Measurements from ENCODE around the gene AP1S2.
A peak's percentile ranks its signal among the peaks of the same experiment; 100 is the strongest.
"Not testable (repeated sequence)": the region's sequence is repeated elsewhere in the genome, so short reads cannot be mapped to it uniquely, and the experiment has no call there.

AP1S2 gene

GRCh38 chrX:15854080-15854655, 445 bp downstream of the AP1S2 start:
- no peak for DNase-seq

- no peak for DNase-seq
Measured at GRCh38 chrX:15853586-15854079, 980 bp downstream of the AP1S2 start.

GRCh38 chrX:15849555-15849954, 5.1 kb downstream of the AP1S2 start:
- DNase-seq: peak; percentile 23

- DNase-seq: peak; percentile 37
Measured at GRCh38 chrX:15848576-15848975, 6.0 kb downstream of the AP1S2 start.

- no peak for DNase-seq
Measured at GRCh38 chrX:15843960-15844359, 10.7 kb downstream of the AP1S2 start.

GRCh38 chrX:15841853-15842516, 12.6 kb downstream of the AP1S2 start:
- DNase-seq: no peak

GRCh38 chrX:15838017-15838416, 16.6 kb downstream of the AP1S2 start:
- no peak for DNase-seq

- peak; percentile 15 for DNase-seq
Measured at GRCh38 chrX:15834827-15835595, 19.6 kb downstream of the AP1S2 start.

GRCh38 chrX:15834053-15834452, 20.6 kb downstream of the AP1S2 start:
- no peak for DNase-seq

GRCh38 chrX:15831347-15831746, 23.3 kb downstream of the AP1S2 start:
- not testable (repeated sequence) for DNase-seq

- no peak for DNase-seq
Measured at GRCh38 chrX:15829217-15829616, 25.4 kb downstream of the AP1S2 start.

- no peak for DNase-seq
Measured at GRCh38 chrX:15825936-15826335, 28.7 kb downstream of the AP1S2 start.

- DNase-seq: no peak
Measured at GRCh38 chrX:15822922-15823321, 31.7 kb downstream of the AP1S2 start.

- peak; percentile 15 for DNase-seq
Measured at GRCh38 chrX:15820106-15821073, 34.2 kb downstream of the AP1S2 start.

- DNase-seq: peak; percentile 4
Measured at GRCh38 chrX:15816886-15817285, 37.7 kb downstream of the AP1S2 start.

GRCh38 chrX:15816438-15816809, 38.2 kb downstream of the AP1S2 start:
- peak; percentile 43 for DNase-seq

- DNase-seq: peak; percentile 35
Measured at GRCh38 chrX:15815779-15816437, 38.7 kb downstream of the AP1S2 start.

- no peak for DNase-seq
Measured at GRCh38 chrX:15814771-15815365, 39.7 kb downstream of the AP1S2 start.

- no peak for DNase-seq
Measured at GRCh38 chrX:15813416-15813815, 41.2 kb downstream of the AP1S2 start.

- DNase-seq: no peak
Measured at GRCh38 chrX:15812192-15812938, 42.2 kb downstream of the AP1S2 start.

- no peak for DNase-seq
Measured at GRCh38 chrX:15808254-15808653, 46.4 kb downstream of the AP1S2 start.

All from fibroblast of skin of right biceps (primary cell).